Karpas-422 (cell line): ENCODE measurements around the gene CHPT1. TPM values are rescaled to one million over a fixed set of nuclear protein-coding genes. Genes with fewer than 3 reads are reported as not detected.

Source experiments
- DNase-seq: peaks from one replicate; pipeline ENCODE4 v3.0.0-alpha.2; 2015
- H2AFZ ChIP-seq: fragments of 200-600 bp; sonication (generic); 2 replicates; pipeline ENCODE4 v1.6.1; 2014; ENCODE audit warnings: antibody characterized with exemption, low read length, mixed read lengths
- H3K27ac ChIP-seq: fragments of 200-600 bp; sonication (generic); 2 replicates; pipeline ENCODE4 v1.5.1; 2014; ENCODE audit warnings: mild to moderate bottlenecking, low read length, moderate library complexity
- H3K27me3 ChIP-seq: fragments of 200-600 bp; sonication (generic); 2 replicates; pipeline ENCODE4 v1.6.1; 2014; ENCODE audit warnings: low read length, mixed read lengths
- H3K36me3 ChIP-seq: fragments of 200-600 bp; sonication (generic); 2 replicates; pipeline ENCODE4 v1.6.1; 2014; ENCODE audit warnings: low read length, mixed read lengths; ENCODE audit not compliant: insufficient read depth
- H3K4me1 ChIP-seq: fragments of 200-600 bp; sonication (generic); 2 replicates; pipeline ENCODE4 v1.6.1; 2014; ENCODE audit warnings: mild to moderate bottlenecking, low read length, mixed read lengths
- H3K4me2 ChIP-seq: fragments of 200-600 bp; sonication (generic); 2 replicates; pipeline ENCODE4 v1.6.1; 2014; ENCODE audit warnings: low read length, low read depth, mild to moderate bottlenecking; ENCODE audit not compliant: poor library complexity, severe bottlenecking
- H3K4me3 ChIP-seq: fragments of 200-600 bp; sonication (generic); 2 replicates; pipeline ENCODE4 v1.5.1; 2014; ENCODE audit warnings: mild to moderate bottlenecking, antibody characterized with exemption, low read length, mixed read lengths
- H3K79me2 ChIP-seq: fragments of 200-600 bp; sonication (generic); 2 replicates; pipeline ENCODE4 v1.6.1; 2014; ENCODE audit warnings: mild to moderate bottlenecking, low read length, mixed read lengths
- H3K9ac ChIP-seq: fragments of 200-600 bp; sonication (generic); 2 replicates; pipeline ENCODE4 v1.6.0; 2014; ENCODE audit warnings: low read length
- H3K9me2 ChIP-seq: fragments of 200-600 bp; sonication (generic), shearing (Covaris generic); replicated peaks from 2 replicates; pipeline ENCODE4 v1.6.0; 2014; ENCODE audit warnings: mild to moderate bottlenecking, low read length, moderate library complexity; ENCODE audit not compliant: insufficient read depth
- H3K9me3 ChIP-seq: fragments of 300-700, 200-600 bp; sonication (generic); 2 replicates; pipeline ENCODE4 v1.6.1; 2014; ENCODE audit warnings: low read length, mixed read lengths
- H4K20me1 ChIP-seq: fragments of 200-600 bp; sonication (generic); 2 replicates; pipeline ENCODE4 v1.6.1; 2014; ENCODE audit warnings: mild to moderate bottlenecking, antibody characterized with exemption, low read length, low read depth; ENCODE audit not compliant: insufficient read depth
- total RNA-seq: library from RNA; depleted of rRNA; stranded (reverse); fragments of >200 nt; shearing (Covaris generic); gene quantifications from 2 replicates; pipeline ENCODE4 v1.2.3, GENCODE V29; 2014; ENCODE audit warnings: low replicate concordance

The CHPT1 gene
- total RNA-seq, 1 experiment from 2014 or later = 0.11 TPM

- Histone ChIP-seq H3K36me3 (no peaks in the 10 kb centered on the region), H3K9ac (no peak within 1 kb of the TSS), H3K4me3 (no peak within 1 kb of the TSS), H3K9me3 (no peaks in the 10 kb centered on the region), H3K27me3 (no peaks in the 10 kb centered on the region), H3K9me2 (no peaks in the 10 kb centered on the region), H3K79me2 (no peaks in the 10 kb centered on the region), H3K4me2 (no peak within 1 kb of the TSS), H2AFZ (no peak within 1 kb of the TSS), H4K20me1 (no peaks in the 10 kb centered on the region), H3K27ac (no peak within 1 kb of the TSS), H3K4me1 (no peaks in the 10 kb centered on the region)
- DNase-seq = peak; percentile 14
Observed at GRCh38 chr12:101738920-101739665, 41.7 kb downstream of the CHPT1 start, which contains the start of gene SYCP3. Gene SYCP3 (minus strand): TSS chr12:101739462. CDS start chr12:101737935, 1,527 bp downstream.

- Histone ChIP-seq H3K79me2 (no peaks in the 10 kb centered on the region), H3K4me2 (no peak overlapping the region), H3K4me1 (no peaks in the 10 kb centered on the region), H3K9ac (no peak overlapping the region), H2AFZ (no peak overlapping the region), H3K27ac (no peak overlapping the region), H3K27me3 (no peaks in the 10 kb centered on the region), H4K20me1 (no peaks in the 10 kb centered on the region), H3K36me3 (no peaks in the 10 kb centered on the region), H3K9me2 (no peaks in the 10 kb centered on the region), H3K9me3 (no peaks in the 10 kb centered on the region), H3K4me3 (no peak overlapping the region)
- peak; percentile 12 for DNase-seq
Observed at GRCh38 chr12:101740566-101740965, 43.1 kb downstream of the CHPT1 start.

GRCh38 chr12:101740980-101741379 lies 43.5 kb downstream of the CHPT1 start:
- Histone ChIP-seq H3K4me1 (no peaks in the 10 kb centered on the region), H3K27ac (no peak overlapping the region), H3K4me2 (no peak overlapping the region), H3K27me3 (no peaks in the 10 kb centered on the region), H2AFZ (no peak overlapping the region), H3K79me2 (no peaks in the 10 kb centered on the region), H3K9me3 (no peaks in the 10 kb centered on the region), H4K20me1 (no peaks in the 10 kb centered on the region), H3K4me3 (no peak overlapping the region), H3K36me3 (no peaks in the 10 kb centered on the region), H3K9me2 (no peaks in the 10 kb centered on the region), H3K9ac (no peak overlapping the region)
- no peak for DNase-seq

- H3K79me2 ChIP-seq = no peaks in the 10 kb centered on the region
- no peaks in the 10 kb centered on the region for H3K9me2 ChIP-seq
- H3K4me1 ChIP-seq = no peaks in the 10 kb centered on the region
- DNase-seq = no peak
- no peak overlapping the region for H3K9ac ChIP-seq
- no peaks in the 10 kb centered on the region for H3K27me3 ChIP-seq
- H3K27ac ChIP-seq = no peak overlapping the region
- H4K20me1 ChIP-seq = no peaks in the 10 kb centered on the region
- H3K36me3 ChIP-seq = no peaks in the 10 kb centered on the region
- H3K4me3 ChIP-seq = no peak overlapping the region
- H3K4me2 ChIP-seq = no peak overlapping the region
- no peaks in the 10 kb centered on the region for H3K9me3 ChIP-seq
- no peak overlapping the region for H2AFZ ChIP-seq
Observed at GRCh38 chr12:101743242-101743641, 45.8 kb downstream of the CHPT1 start.

GRCh38 chr12:101743724-101744472 lies 46.5 kb downstream of the CHPT1 start:
- Histone ChIP-seq H4K20me1 (no peaks in the 10 kb centered on the region), H3K9ac (no peak overlapping the region), H3K27me3 (no peaks in the 10 kb centered on the region), H2AFZ (no peak overlapping the region), H3K4me2 (no peak overlapping the region), H3K27ac (no peak overlapping the region), H3K36me3 (no peaks in the 10 kb centered on the region), H3K9me2 (no peaks in the 10 kb centered on the region), H3K79me2 (no peaks in the 10 kb centered on the region), H3K9me3 (no peaks in the 10 kb centered on the region), H3K4me3 (no peak overlapping the region), H3K4me1 (no peaks in the 10 kb centered on the region)
- no peak for DNase-seq

- H3K9me2 ChIP-seq = no peaks in the 10 kb centered on the region
- no peak overlapping the region for H3K27ac ChIP-seq
- no peaks in the 10 kb centered on the region for H4K20me1 ChIP-seq
- no peaks in the 10 kb centered on the region for H3K79me2 ChIP-seq
- DNase-seq = no peak
- H3K4me2 ChIP-seq = no peak overlapping the region
- H3K9me3 ChIP-seq = no peaks in the 10 kb centered on the region
- no peak overlapping the region for H3K9ac ChIP-seq
- no peaks in the 10 kb centered on the region for H3K36me3 ChIP-seq
- H3K27me3 ChIP-seq = no peaks in the 10 kb centered on the region
- peaks cover 3% of the 10 kb centered on the region; the same call in 1 of the 2 replicates for H3K4me1 ChIP-seq
- H3K4me3 ChIP-seq = no peak overlapping the region
- H2AFZ ChIP-seq = no peak overlapping the region
Observed at GRCh38 chr12:101745481-101745880, 48.0 kb downstream of the CHPT1 start.

GRCh38 chr12:101746196-101746595 lies 48.8 kb downstream of the CHPT1 start:
- no peaks in the 10 kb centered on the region for H3K27me3 ChIP-seq
- no peak overlapping the region for H3K4me2 ChIP-seq
- H2AFZ ChIP-seq = no peak overlapping the region
- no peaks in the 10 kb centered on the region for H4K20me1 ChIP-seq
- H3K9ac ChIP-seq = no peak overlapping the region
- H3K9me2 ChIP-seq = no peaks in the 10 kb centered on the region
- H3K4me3 ChIP-seq = no peak overlapping the region
- DNase-seq = no peak
- no peaks in the 10 kb centered on the region for H3K9me3 ChIP-seq
- no peaks in the 10 kb centered on the region for H3K79me2 ChIP-seq
- H3K4me1 ChIP-seq = peaks cover 4% of the 10 kb centered on the region; the same call in 1 of the 2 replicates
- no peaks in the 10 kb centered on the region for H3K36me3 ChIP-seq
- no peak overlapping the region for H3K27ac ChIP-seq

- H3K9me2 ChIP-seq = no peaks in the 10 kb centered on the region
- no peaks in the 10 kb centered on the region for H4K20me1 ChIP-seq
- H3K27me3 ChIP-seq = no peaks in the 10 kb centered on the region
- H3K4me3 ChIP-seq = no peak overlapping the region
- H3K4me2 ChIP-seq = no peak overlapping the region
- H2AFZ ChIP-seq = no peak overlapping the region
- DNase-seq = no peak
- no peak overlapping the region for H3K27ac ChIP-seq
- no peaks in the 10 kb centered on the region for H3K9me3 ChIP-seq
- H3K79me2 ChIP-seq = no peaks in the 10 kb centered on the region
- H3K4me1 ChIP-seq = peaks cover 4% of the 10 kb centered on the region; the same call in 1 of the 2 replicates
- H3K9ac ChIP-seq = no peak overlapping the region
- no peaks in the 10 kb centered on the region for H3K36me3 ChIP-seq
Observed at GRCh38 chr12:101746661-101747060, 49.2 kb downstream of the CHPT1 start.
